KG1 (cell line): Measurements from ENCODE around the gene RB1.

ENCODE experiments used
- DNase-seq: peaks from one replicate; lab custom pipeline; 2025; lab: John Stamatoyannopoulos, UW

Gene RB1

DNA sequence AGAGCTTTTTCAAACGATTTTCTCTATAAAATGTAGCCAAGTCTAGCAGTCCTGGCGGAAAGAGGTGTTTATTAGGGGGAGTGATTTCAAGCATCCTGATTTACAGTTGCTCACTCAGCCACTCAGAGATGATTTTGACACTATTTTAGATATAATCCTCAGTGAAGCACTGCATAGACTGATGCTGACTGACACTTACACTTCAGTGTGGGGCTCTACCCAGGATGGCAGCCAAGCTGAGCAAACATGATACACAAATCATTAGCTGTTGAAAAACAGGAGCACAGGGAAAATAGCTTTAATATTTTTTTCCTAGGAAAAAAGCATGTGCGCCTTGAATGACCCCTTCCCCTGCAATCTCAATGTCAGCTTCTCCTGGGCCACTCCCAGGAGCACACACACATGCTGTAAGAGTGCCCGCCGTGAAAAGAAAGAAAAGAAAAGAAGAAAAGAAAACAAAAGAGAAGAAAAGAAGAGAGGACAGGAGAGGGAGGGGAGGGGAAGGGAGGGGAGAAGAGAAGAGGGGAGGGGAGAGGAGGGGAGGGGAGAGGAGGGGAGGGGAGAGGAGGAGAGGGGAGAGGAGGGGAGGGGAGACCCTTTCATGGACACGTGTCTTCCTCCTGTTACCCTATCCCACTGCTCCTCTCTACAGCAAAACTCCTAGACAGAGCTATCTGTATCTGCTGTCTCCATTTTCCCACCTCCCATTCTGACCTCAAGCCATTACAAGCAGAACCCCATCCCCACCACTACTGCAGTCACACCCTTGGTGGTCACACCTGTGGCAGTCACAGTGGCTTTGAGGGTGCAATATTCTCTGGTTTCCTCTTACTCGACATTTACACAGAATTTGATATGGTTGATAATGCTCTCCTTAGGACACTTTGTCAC lies 193.0 kb downstream of the RB1 start:
- no peak for DNase-seq

DNA sequence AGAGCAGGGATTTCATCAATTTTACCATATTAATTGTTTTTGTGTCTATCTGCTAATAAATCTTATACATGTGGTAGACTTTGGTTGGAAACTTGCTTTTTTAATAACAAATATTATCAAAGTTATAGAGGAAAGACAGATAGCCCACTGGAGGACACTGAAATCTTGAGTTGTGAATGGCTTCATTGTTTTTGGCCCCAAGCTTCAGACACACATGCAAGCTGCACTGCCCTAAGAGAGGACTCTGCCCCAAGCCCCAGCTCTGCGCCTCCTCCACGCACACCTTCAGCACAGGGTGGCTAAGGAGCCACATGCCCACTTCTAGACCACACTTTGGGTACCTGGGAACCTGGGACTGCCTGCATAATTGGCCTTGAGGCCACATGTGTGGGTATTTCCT lies 194.1 kb downstream of the RB1 start:
- DNase-seq = no peak

DNA sequence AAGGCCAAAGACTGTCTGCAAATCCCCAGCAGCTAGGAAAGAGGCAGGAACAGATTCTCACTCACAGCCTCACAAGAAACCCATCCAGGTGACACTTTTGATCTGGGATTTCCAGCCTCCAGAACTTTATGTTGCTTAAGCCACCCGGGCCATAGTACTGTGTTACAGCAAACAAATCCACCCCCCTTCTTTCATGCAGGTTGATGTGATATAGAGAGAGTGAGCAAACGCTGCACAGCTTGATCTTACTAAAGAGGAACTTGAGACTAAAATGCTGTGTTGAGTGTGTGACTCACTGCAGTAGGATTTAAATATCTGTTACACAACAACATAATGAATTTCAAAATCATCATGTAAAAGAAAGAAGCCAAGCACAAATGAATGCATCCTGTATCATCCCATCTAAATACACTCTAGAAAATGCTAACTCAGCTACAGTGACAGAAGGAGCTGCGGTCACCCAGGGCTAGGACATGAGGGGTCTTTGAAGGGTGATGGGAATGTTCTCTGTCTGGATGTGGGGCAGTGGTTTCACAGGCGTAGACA lies 197.2 kb downstream of the RB1 start:
- DNase-seq = no peak

DNA sequence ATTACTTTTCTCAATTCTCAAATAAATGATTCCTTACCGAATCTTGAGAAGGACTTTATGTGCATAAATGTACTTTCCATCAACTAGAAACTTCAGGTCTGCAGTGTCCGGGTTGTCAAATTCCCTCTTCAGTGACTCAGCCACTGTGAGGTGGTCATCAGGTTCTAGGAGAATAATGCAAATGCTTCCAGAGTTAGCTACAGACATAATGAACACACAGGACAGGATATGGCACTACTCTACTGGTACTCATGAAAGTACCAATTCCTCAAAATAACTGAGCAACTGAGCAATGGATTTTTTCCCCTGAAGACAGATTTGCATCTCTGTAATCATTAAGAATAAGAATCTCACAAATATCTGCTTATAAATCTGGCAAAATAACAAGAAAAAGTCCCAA lies 198.2 kb downstream of the RB1 start:
- no peak for DNase-seq

DNA sequence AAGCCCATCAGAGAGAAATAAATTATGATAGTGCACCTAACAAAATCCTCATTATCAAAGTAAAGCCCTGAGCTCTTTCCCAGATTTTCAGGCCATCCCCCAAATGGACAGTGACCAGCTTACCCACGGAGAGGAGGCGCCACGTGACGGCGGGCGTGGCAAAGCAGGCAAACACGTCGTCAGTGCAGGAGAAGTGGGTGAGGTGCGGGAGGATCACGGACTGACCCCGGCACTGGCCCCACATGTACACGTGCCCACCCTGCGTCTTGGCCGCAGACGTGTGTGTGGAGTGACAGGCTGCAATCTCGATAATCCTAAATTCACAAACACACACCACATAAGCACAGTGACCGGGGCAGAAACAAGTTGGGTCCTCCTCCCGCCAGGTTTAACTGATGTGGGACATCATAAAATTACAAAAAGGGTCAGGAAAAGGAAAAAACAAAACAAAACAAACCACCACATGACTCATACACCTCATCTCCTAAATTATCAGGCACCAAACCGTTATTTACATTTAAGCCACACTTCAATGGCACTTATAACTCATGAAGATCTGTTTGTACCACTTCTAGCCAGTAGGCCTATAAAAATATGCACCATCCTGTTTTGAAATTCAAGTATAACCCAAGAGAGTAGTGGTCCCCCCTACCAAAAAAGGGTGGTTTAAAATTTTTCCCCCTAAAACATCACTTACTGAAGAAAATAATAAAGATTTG lies 199.2 kb downstream of the RB1 start:
- DNase-seq = no peak

DNA sequence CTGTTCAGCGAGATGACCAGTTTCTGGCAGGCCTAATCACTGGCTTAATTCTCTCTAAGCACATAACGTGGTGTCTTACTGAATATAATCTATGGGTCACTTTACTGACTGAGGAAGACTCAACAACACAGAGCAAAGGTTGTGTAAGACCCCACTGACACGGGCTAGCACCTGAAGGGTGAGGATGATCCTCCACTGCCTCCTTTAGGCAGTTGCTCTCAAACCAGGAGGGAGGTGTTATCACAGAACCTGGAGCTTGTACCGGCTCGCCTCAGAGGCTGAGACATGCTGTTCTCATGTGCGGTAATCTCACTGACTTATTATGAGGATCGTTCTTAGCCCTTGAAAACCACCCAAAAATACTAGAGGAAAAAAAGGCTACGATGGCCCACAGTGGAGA lies 201.1 kb downstream of the RB1 start:
- DNase-seq = no peak

DNA sequence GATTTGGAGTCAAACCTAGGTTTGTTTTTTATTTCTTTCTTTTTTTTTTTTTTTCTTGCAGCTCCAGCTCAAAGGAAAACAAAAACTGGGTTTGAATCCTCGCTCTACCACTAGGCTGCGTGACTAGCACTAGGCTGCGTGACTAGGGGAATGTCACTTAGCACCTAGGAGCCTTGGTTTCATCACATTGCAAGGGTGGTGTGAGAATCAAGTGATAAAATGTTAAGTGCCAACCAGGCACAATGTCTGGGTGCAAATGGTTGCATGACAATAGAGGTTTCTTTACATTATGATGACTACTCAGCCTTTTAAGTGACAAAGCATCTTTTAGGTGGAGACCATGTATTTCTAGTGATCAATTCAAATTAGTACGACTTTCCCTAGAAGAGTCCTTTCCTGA lies 201.5 kb downstream of the RB1 start:
- DNase-seq = no peak

DNA sequence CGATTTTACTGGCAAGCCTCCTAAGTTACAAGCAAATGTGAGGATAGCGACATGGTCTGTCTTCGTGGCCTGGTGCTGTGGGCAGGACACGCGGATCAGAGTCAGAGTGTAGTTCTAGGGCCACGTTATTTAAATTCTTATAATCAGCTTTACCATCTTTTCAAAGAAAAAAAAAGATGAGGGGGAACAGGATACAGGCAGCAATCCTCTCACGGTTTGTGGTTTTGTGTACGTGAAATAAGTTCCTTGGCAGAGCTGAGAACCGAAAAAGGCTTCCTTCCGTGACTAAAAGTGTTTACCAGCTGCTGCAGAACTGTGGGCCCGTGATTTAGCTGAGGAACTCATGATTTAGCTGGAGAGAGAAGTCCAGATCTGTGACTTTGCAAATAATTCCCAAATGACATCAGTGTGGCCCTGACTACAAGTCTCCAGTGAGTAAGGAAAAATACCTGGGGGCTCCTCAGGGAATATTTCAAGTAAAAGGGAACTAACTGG lies 202.1 kb downstream of the RB1 start:
- DNase-seq = peak; percentile 71

DNA sequence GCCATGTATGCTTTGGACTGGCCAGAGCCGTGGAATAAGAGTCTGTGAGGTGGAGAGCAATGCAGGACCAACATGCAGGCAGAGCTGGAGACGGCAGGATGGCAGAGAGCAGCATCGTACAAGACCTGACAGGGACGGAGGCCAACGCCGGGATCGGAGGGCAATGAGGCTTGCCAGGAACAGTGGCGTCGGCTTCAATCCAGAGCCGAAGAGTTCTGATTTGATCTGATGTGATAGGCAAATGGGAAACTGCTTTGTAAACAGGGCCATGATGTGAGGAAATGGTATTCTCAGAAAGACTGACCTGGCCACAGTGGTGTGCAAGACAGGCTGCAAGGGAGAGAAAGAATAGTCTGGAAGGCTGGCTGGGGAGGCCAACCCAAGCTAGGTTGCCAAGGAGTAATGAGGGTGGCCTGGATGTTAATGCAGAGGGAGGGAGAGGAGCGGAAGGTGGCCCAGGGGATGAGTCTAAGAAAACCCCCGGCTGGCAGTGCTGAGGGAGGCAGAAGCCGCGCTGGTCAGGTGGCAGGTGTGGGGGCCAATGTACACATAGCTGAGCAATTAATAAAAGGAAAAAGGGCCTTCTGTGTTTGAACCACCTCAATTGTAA lies 202.6 kb downstream of the RB1 start:
- DNase-seq = no peak

DNA sequence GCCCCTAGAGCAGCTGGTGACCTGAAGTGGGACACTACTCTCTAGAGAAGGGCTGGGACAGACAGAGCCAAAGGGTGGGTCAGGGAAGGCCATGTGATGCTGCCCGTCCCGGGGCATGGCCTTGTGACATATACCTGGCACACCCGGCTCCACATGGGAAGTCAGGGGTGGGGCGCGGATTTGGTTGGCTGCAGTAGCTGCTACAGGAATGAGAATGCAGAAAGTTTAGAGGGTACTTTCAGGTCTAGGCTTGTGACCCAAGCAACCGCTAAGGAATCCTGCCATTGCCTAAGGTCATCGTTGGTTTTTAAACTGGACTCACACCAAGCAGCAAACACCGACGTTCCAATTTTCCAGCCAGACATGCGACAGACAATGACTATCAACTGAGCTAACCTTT lies 203.5 kb downstream of the RB1 start:
- no peak for DNase-seq

DNA sequence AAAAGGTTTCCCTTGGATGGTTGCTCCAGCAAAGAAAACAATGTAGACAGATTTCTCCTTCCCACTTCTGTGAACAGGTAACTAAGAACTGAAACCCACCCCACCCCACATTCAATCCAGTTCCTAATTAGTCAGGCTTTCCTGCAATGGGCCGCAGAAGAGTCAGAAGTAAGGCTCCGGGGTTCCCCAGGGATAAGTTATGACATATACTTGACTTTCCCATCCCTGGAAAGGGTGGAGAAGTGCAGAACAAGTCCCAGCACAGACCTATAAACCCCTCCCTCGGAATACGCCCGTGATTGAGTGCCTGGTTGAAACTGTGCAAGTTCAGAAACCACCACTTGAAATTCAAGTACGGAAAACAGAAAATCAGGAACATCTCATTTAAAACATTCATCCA lies 204.5 kb downstream of the RB1 start:
- DNase-seq = no peak

DNA sequence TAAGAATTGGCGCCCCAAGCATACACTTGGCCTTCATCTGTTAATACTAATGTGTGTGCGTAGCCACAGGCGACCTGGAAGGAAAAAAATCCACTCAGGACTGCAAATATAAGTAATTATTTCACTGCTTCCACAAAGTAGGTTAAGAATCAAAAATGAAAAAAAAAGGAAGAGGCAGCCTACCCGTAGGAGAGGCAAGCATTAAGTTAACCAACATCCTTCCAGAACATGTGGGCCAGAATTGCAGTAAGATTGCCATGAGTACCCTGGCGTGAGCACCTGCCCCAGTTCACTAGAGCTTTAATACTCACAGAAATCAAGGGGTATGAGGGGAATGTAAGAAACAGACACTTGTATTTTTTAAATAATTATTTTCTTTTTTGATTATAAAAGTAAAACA lies 207.1 kb downstream of the RB1 start:
- DNase-seq = no peak

DNA sequence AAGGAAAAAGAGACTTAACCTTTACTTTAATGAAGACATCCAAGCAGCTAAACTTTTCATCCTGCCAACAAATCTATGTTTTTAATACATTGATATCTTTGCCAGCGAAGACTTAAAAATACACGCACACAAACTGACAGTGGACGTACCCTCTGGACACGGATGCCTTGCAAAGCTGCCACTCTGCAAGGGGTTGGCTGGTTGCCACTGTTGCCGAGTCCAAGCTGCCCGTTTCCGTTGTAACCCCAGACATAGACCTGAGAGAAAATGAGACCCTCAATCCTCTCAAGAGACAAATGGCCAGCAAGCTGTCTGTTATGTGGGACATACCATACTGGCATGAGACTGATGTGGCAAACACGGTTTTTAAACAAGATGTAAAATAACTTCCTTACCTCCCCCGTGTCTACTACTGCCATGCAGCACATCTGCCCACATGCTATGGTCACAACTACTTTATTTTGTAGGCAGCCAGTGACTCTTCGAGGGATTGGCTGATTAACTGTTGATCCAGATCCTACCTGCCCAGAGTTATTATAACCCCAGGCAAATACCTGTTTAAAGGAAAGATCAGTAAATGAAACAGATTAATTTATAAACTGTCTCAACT lies 208.2 kb downstream of the RB1 start:
- DNase-seq = no peak

DNA sequence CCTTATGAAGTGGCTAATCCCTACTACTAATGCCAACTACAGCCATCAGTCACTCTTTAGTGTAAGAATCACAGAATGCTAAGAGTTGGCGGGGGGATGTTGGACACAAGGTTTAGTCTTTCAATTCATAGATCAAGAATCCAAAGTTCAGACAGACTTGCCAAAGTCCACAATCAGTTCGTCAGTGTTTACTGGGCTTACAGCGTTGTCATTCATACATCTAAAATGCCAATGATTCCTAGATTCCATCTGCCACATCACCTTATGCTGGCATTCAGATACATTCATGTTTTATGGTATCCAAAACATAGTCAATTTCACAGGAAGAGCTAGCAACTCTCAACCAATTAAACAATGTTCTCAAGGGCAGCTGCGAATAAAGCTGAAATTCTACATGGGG lies 211.2 kb downstream of the RB1 start:
- DNase-seq = no peak

DNA sequence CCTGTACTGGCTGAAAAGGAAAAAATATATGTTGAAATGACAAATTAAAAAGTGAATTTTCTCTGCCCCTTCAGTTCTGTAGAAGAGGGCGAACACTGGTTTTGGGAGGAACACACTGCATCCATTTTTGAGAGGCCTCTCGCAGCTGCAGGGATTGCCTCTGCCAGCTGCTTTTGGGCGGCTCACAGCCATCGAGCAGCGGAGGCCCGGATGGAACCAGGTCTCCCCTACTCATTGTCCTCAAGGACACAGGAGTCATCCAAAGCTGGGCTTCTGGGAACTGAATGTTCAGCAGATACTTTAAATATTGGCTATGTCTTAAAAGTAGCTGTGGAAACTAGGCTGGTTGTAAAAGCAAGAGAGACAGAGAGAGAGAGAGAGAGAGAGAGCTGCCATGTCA lies 212.2 kb downstream of the RB1 start:
- DNase-seq = no peak

DNA sequence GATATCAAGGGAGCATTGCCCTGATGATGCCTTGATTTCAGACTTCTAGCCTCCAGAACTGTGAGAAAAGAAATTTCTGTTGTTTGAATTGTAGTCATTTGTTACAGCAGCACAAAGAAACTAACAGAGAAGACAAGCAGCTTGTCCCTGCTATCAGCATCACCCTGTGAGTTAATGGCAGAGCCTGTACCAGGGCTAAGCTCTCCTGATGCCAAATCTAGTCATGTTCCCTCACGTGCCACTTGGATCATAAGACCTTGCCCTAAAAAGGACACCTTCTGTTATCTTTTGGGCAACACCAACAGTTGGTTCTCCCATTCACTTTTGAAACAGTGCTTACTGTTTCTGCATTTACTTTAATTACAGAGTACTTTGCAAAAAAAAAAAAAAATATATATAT lies 214.5 kb downstream of the RB1 start:
- DNase-seq = no peak

DNA sequence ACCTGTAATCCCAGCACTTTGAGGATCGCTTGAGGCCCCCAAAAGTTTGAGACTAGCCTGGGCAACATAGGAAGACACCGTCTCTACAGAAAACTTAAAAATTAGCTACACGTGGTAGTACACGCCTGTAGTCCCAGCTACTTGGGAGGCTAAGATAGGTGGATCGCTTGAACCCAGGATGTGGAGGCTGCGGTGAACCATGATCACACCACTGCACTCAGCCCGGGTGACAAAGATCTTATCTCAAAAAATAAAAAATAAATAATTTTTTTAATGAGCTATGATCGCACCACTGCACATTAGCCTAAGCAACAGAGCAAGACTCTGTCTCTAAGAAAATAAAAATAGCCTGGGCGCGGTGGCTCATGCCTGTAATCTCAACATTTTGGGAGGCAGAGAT lies 222.7 kb downstream of the RB1 start:
- no peak for DNase-seq

DNA sequence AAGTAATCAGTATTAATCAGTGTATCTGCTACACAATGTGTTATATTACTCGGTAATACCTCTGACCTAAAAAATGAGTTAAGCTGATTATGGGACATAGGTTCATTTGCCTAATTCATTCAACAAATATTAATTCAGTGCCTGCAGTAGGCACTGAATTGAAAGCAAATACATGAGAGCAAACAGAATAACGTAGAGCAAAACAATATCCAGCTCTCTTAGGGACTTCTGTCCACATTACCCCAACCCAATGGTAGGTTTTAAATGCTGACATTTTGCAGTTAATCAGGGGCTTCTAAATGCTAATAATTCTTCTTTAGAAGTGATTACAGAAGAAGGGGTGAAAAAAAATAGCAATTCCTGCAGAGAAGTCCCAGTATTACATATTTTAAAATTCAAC lies 224.4 kb downstream of the RB1 start:
- no peak for DNase-seq

DNA sequence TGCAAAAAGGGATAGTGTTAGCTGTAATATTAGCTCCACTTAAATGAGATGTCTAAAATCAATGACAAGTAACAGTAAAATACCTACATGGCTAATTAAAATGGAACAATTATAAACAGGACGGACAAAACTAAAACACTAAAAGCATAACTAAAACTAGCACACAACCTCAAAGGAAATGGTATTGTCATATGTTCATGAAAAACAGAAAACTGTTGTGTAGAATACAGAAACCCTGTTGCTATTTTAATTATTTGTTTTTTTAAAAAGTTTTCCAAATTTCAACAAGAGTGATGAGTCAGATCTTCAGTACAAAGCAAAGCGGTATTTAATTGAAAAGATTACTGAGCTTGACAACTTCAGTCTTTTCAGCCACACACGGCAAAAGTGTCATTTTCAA lies 225.2 kb downstream of the RB1 start:
- DNase-seq = no peak

DNA sequence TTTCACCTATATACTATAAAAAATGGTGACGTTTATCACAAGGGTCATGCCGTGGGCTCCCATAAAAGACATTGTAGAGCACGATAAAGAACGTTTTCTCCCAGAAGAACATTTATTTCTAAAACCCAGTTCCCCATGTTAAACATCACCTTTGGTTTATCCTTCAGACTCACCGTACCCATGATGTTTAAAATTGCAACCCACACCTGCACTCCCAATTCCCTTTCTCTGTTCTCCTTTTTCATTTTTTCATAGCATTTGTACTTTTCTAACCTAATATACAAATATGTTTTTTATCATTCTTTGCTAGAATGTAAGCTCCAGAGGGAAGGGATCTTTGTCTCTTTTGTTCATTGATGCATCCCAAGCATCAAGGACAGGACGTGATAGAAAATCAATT lies 227.3 kb downstream of the RB1 start:
- no peak for DNase-seq
